SK-N-SH (cell line): ENCODE results near the gene ARL4A. TPM values are rescaled to one million over a fixed set of nuclear protein-coding genes. Genes with fewer than 3 reads are reported as not detected.

Experiments
- CTCF ChIA-PET: fragments of 300-600, 350-600 bp; formaldehyde crosslinking; extraction: SDS; loops from one replicate; lab custom pipeline; 2021; lab: Yijun Ruan, JAX
- POLR2A ChIA-PET: fragments of 350-600 bp; sonication (Branson Sonifier 250); formaldehyde crosslinking; extraction: SDS; loops from one replicate; lab custom pipeline; 2020; ENCODE audit warnings: antibody characterized with exemption, inconsistent platforms; lab: Yijun Ruan, JAX
- DNase-seq: peaks from one replicate; pipeline ENCODE4 v3.0.0; 2012
- H2AFZ ChIP-seq: fragments of 200-600 bp; sonication (generic); 2 replicates; pipeline ENCODE4 v1.8.1; 2016; ENCODE audit warnings: antibody characterized with exemption, mild to moderate bottlenecking, low read depth
- H3F3A ChIP-seq: fragments of 200-600 bp; sonication (generic); replicated peaks from 2 replicates; pipeline ENCODE3; 2016; ENCODE audit warnings: antibody characterized with exemption, mild to moderate bottlenecking; ENCODE audit not compliant: insufficient read depth
- H3K27ac ChIP-seq, 2 experiments: fragments of 200-500 bp in 1 of 2; fragments of 200-600 bp in 1 of 2; sonication (Bioruptor generic) in 1 of 2; sonication (generic), shearing (Covaris generic) in 1 of 2; 2 replicates each; pipeline versions ENCODE4 v1.5.1 to v1.6.1; 2014 to 2016; ENCODE audit warnings: low read depth in 2 of 2, inconsistent platforms in 1 of 2, low read length in 1 of 2, mild to moderate bottlenecking in 1 of 2, mixed read lengths in 1 of 2
- H3K27me3 ChIP-seq: fragments of 200-600 bp; sonication (generic), shearing (Covaris generic); 2 replicates; pipeline ENCODE4 v1.6.1; 2016; ENCODE audit warnings: mixed run types; ENCODE audit not compliant: insufficient read depth
- H3K36me3 ChIP-seq, 2 experiments: fragments of 200-500 bp in 1 of 2; fragments of 200-600 bp in 1 of 2; sonication (Bioruptor generic) in 1 of 2; sonication (generic) in 1 of 2; replicated peaks in 1 of 2; 2 replicates each; pipeline versions ENCODE3 to v1.5.1; 2014 to 2016; ENCODE audit warnings: low read length in 1 of 2, mild to moderate bottlenecking in 1 of 2; ENCODE audit not compliant: insufficient read depth in 2 of 2, control insufficient read depth in 1 of 2
- H3K4me1 ChIP-seq, 2 experiments: fragments of 200-500 bp in 1 of 2; fragments of 200-600 bp in 1 of 2; sonication (Bioruptor generic) in 1 of 2; sonication (generic), shearing (Covaris generic) in 1 of 2; 2 replicates each; pipeline versions ENCODE4 v1.5.1 to v1.6.1; 2014 to 2016; ENCODE audit warnings: low read depth in 1 of 2, low read length in 1 of 2, mixed run types in 1 of 2; ENCODE audit not compliant: insufficient read depth in 2 of 2, control insufficient read depth in 1 of 2
- H3K4me2 ChIP-seq: fragments of 200-600 bp; sonication (generic), shearing (Covaris generic); 2 replicates; pipeline ENCODE4 v1.6.1; 2017; ENCODE audit warnings: mixed run types
- H3K4me3 ChIP-seq, 2 experiments: fragments of 200-500 bp in 1 of 2; fragments of 200-600 bp in 1 of 2; sonication (Bioruptor generic) in 1 of 2; sonication (generic), shearing (Covaris generic) in 1 of 2; 2 replicates each; pipeline versions ENCODE4 v1.5.1 to v1.8.1; 2014 to 2016; ENCODE audit warnings: low read depth in 2 of 2, inconsistent platforms in 1 of 2, low read length in 1 of 2, mild to moderate bottlenecking in 1 of 2, mixed read lengths in 1 of 2, moderate library complexity in 1 of 2
- H3K79me2 ChIP-seq: fragments of 200-600 bp; sonication (generic); 2 replicates; pipeline ENCODE4 v1.8.1; 2017; ENCODE audit warnings: mild to moderate bottlenecking; ENCODE audit not compliant: insufficient read depth
- H3K9ac ChIP-seq: fragments of 200-600 bp; sonication (generic); 2 replicates; pipeline ENCODE4 v1.6.1; 2017; ENCODE audit warnings: mixed run types
- H3K9me2 ChIP-seq: fragments of 200-600 bp; sonication (generic); 2 replicates; pipeline ENCODE4 v1.6.1; 2017; ENCODE audit warnings: mixed run types
- H3K9me3 ChIP-seq: fragments of 200-600 bp; sonication (generic); 2 replicates; pipeline ENCODE4 v1.6.1; 2017; ENCODE audit warnings: mixed run types, mild to moderate bottlenecking, moderate library complexity
- H4K20me1 ChIP-seq: fragments of 200-600 bp; sonication (generic); 2 replicates; pipeline ENCODE4 v1.6.1; 2017; ENCODE audit warnings: mild to moderate bottlenecking, mixed run types; ENCODE audit not compliant: insufficient read depth
- CHD2 ChIP-seq: fragments of 150-350 bp; IDR thresholded peaks from 2 replicates; pipeline ENCODE4 v1.6.1; 2018; ENCODE audit warnings: low read length; ENCODE audit not compliant: partially characterized antibody
- ELF1 ChIP-seq: IDR thresholded peaks from 2 replicates; pipeline ENCODE4 v1.4.0; 2012
- EP300 ChIP-seq, 2 experiments: IDR thresholded peaks; 2 replicates each; pipeline versions ENCODE4 v1.4.0 to v1.6.1; 2012; ENCODE audit warnings: borderline replicate concordance in 1 of 2, low read depth in 1 of 2, low read length in 1 of 2
- EZH2phosphoT487 ChIP-seq: fragments of 200-600 bp; sonication (generic); IDR thresholded peaks from 2 replicates; pipeline ENCODE4 v1.6.1; 2017; ENCODE audit warnings: low read depth, mixed run types, mild to moderate bottlenecking, antibody characterized with exemption, moderate library complexity, borderline replicate concordance
- FOSL2 ChIP-seq: IDR thresholded peaks from 2 replicates; pipeline ENCODE4 v1.4.0; 2012; ENCODE audit warnings: low read depth, mild to moderate bottlenecking, moderate library complexity, borderline replicate concordance
- FOXJ3 ChIP-seq: sonication (generic); formaldehyde crosslinking; IDR thresholded peaks from 2 replicates; pipeline ENCODE4 v1.5.1; 2020; ENCODE audit warnings: mild to moderate bottlenecking, missing genetic modification reagents
- GABPA ChIP-seq: IDR thresholded peaks from 2 replicates; pipeline ENCODE4 v1.4.0; 2012; ENCODE audit warnings: low read depth, mild to moderate bottlenecking
- MEF2A ChIP-seq: IDR thresholded peaks from 2 replicates; pipeline ENCODE4 v1.4.0; 2012; ENCODE audit warnings: low read depth, borderline replicate concordance
- NFIC ChIP-seq: IDR thresholded peaks from 2 replicates; pipeline ENCODE4 v1.4.0; 2012; ENCODE audit warnings: borderline replicate concordance
- NRF1 ChIP-seq: IDR thresholded peaks from 2 replicates; pipeline ENCODE4 v1.6.1; 2012; ENCODE audit warnings: low read depth, mild to moderate bottlenecking, low read length
- POLR2AphosphoS5 ChIP-seq: IDR thresholded peaks from 2 replicates; pipeline ENCODE4 v1.6.1; 2012; ENCODE audit warnings: low read depth, low read length
- RAD21 ChIP-seq: IDR thresholded peaks from 2 replicates; pipeline ENCODE4 v1.6.1; 2012; ENCODE audit warnings: mild to moderate bottlenecking, low read length
- RCOR1 ChIP-seq: fragments of 150-350 bp; IDR thresholded peaks from 2 replicates; pipeline ENCODE4 v1.6.1; 2017; ENCODE audit warnings: antibody characterized with exemption, low read length
- RXRA ChIP-seq: IDR thresholded peaks from 2 replicates; pipeline ENCODE4 v1.4.0; 2012; ENCODE audit warnings: low read depth, mild to moderate bottlenecking, borderline replicate concordance
- SIN3A ChIP-seq: IDR thresholded peaks from 2 replicates; pipeline ENCODE4 v1.6.1; 2012; ENCODE audit warnings: low read depth, mild to moderate bottlenecking, low read length, moderate library complexity, borderline replicate concordance
- SMC3 ChIP-seq: IDR thresholded peaks from 2 replicates; pipeline ENCODE4 v1.6.1; 2012; ENCODE audit warnings: low read depth, low read length, improper control_type of control experiment
- TAF1 ChIP-seq: IDR thresholded peaks from 2 replicates; pipeline ENCODE4 v1.6.1; 2012; ENCODE audit warnings: low read depth, mild to moderate bottlenecking, low read length, moderate library complexity, borderline replicate concordance
- TCF12 ChIP-seq: IDR thresholded peaks from 2 replicates; pipeline ENCODE4 v1.4.0; 2012
- TEAD4 ChIP-seq: IDR thresholded peaks from 2 replicates; pipeline ENCODE4 v1.4.0; 2012; ENCODE audit warnings: mild to moderate bottlenecking, borderline replicate concordance; ENCODE audit not compliant: insufficient read depth
- YY1 ChIP-seq: IDR thresholded peaks from 2 replicates; pipeline ENCODE4 v1.4.0; 2012; ENCODE audit warnings: low read depth, mild to moderate bottlenecking
- WGBS: methylation state at CpG from one replicate; pipeline ENCODE4 v1.1.6; 2017; ENCODE audit warnings: low lambda C conversion rate; 5-methylcytosine and 5-hydroxymethylcytosine counted together
- polyA plus RNA-seq, 3 experiments: library from polyadenylated mRNA; depleted of rRNA; stranded (reverse); fragments of >200 nt; gene quantifications; 2 replicates each; pipeline ENCODE4 v1.2.3, GENCODE V29; 2012
- TF ChIP-seq, protein P1 (sequence below): fragments of 150-350 bp; IDR thresholded peaks from 2 replicates; pipeline ENCODE4 v1.6.1; 2016; ENCODE audit warnings: mild to moderate bottlenecking, low read depth, low read length
- TF ChIP-seq, protein P2 (sequence below): fragments of 200-600 bp; sonication (generic); IDR thresholded peaks from 2 replicates; pipeline ENCODE4 v1.6.1; 2017; ENCODE audit warnings: antibody characterized with exemption, mild to moderate bottlenecking, moderate library complexity
- TF ChIP-seq, protein P3 (sequence below): IDR thresholded peaks from 2 replicates; pipeline ENCODE4; 2012
- TF ChIP-seq, protein P4 (sequence below): IDR thresholded peaks from 2 replicates; pipeline ENCODE4 v1.4.0; 2012; ENCODE audit warnings: low read depth, borderline replicate concordance

ARL4A gene
- polyA plus RNA-seq, 1 of the 3 experiments (the other 2 are of a cell fraction): 5.5 TPM

DNA sequence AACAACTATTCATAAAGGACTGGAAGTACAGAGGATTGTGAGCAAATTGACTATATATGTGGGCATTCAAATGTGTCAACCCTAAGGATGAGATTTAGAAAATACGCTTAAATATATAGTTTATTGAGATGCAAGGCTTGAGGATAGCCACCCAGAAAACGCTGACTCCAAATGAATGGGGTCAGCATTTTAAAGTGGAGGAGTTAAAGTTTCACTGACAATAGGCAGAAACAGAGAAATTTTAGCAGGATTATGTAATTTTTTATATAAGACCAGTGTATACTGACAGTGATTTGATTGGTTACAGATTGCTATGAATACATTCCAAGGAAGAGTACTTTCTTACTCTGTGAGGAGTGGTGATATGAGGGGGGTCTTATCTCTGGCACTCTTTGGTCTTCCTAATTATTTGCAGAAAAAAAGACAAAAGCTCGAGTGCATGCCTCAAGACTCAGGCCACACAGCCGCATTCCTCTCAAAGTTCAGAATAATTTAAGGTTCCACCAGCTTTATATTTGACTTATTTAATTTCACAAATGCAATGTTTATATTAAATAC, 38.6 kb upstream of the ARL4A start:
- H3K4me2 ChIP-seq: no peak overlapping the region
- POLR2A ChIA-PET: no interaction called here
- no peak overlapping the region for H2AFZ ChIP-seq
- WGBS: 78% methylated on average over 4 of the region's 4 CpGs
- DNase-seq: no peak
- no peak overlapping the region for H3K4me3 ChIP-seq
- no peak overlapping the region for H3K9ac ChIP-seq
- H3K9me2 ChIP-seq: no peaks in the 10 kb centered on the region
- no peaks in the 10 kb centered on the region for H4K20me1 ChIP-seq
- peaks cover 3 to 11% of the 10 kb centered on the region in 2 experiments; a peak in 3 of 4 replicates for H3K4me1 ChIP-seq
- CTCF ChIA-PET: interaction anchor here (0.7 to 2.2 kb wide), 5 partner anchors 10 to 614 kb away, joined by 3 to 11 read pairs (median 4); no protein-coding TSS in a partner anchor
- H3K27me3 ChIP-seq: no peaks in the 10 kb centered on the region
- peaks cover 36% of the 10 kb centered on the region for H3F3A ChIP-seq
- H3K9me3 ChIP-seq: no peaks in the 10 kb centered on the region
- no peak overlapping the region for H3K27ac ChIP-seq
- H3K79me2 ChIP-seq: no peaks in the 10 kb centered on the region
- no peaks in the 10 kb centered on the region for H3K36me3 ChIP-seq
- TF ChIP-seq NRF1 (no peak), EP300 (IDR thresholded peaks at IDR 0.05; ENCODE audit: borderline replicate concordance in 1 of 2, low read depth in 1 of 2, low read length in 1 of 2) (peak in 1 of 2 experiments; percentile 29; a peak in 1 of 4 replicates), GABPA (no peak), MEF2A (no peak), TAF1 (no peak), POLR2AphosphoS5 (no peak), EZH2phosphoT487 (no peak), TCF12 (peak; percentile 73), RCOR1 (no peak), ELF1 (no peak), FOXJ3 (CRISPR knock-in tag) (no peak)
- TF ChIP-seq, protein P1, sequence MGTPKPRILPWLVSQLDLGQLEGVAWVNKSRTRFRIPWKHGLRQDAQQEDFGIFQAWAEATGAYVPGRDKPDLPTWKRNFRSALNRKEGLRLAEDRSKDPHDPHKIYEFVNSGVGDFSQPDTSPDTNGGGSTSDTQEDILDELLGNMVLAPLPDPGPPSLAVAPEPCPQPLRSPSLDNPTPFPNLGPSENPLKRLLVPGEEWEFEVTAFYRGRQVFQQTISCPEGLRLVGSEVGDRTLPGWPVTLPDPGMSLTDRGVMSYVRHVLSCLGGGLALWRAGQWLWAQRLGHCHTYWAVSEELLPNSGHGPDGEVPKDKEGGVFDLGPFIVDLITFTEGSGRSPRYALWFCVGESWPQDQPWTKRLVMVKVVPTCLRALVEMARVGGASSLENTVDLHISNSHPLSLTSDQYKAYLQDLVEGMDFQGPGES: no peak
- TF ChIP-seq, protein P2, sequence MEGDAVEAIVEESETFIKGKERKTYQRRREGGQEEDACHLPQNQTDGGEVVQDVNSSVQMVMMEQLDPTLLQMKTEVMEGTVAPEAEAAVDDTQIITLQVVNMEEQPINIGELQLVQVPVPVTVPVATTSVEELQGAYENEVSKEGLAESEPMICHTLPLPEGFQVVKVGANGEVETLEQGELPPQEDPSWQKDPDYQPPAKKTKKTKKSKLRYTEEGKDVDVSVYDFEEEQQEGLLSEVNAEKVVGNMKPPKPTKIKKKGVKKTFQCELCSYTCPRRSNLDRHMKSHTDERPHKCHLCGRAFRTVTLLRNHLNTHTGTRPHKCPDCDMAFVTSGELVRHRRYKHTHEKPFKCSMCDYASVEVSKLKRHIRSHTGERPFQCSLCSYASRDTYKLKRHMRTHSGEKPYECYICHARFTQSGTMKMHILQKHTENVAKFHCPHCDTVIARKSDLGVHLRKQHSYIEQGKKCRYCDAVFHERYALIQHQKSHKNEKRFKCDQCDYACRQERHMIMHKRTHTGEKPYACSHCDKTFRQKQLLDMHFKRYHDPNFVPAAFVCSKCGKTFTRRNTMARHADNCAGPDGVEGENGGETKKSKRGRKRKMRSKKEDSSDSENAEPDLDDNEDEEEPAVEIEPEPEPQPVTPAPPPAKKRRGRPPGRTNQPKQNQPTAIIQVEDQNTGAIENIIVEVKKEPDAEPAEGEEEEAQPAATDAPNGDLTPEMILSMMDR: no peak
- TF ChIP-seq, all 33 proteins: peak for 2

DNA sequence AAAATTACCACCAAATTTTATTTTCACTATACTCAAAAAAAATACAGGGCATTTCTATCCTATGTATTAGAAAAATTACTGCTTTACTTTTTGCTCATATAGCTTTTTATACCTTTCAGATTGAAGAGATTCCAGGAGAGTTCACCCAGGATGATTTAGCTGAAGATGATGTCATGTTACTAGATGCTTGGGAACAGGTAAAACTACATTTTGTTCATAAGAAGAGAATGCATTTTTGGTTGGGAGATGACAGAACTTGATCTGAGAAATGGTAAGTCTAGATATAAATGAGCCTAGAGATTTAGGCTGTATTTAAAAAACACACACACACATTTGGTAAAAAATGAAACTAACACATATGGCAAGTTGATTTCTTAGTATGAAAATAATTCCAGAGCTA, 38.1 kb upstream of the ARL4A start:
- H3F3A ChIP-seq: peaks cover 41% of the 10 kb centered on the region
- CTCF ChIA-PET: interaction anchor here (0.6 to 2.2 kb wide), 7 partner anchors 11 to 613 kb away, joined by 3 to 11 read pairs (median 4); no protein-coding TSS in a partner anchor
- H2AFZ ChIP-seq: no peak overlapping the region
- no peaks in the 10 kb centered on the region for H3K9me2 ChIP-seq
- no peaks in the 10 kb centered on the region for H3K27me3 ChIP-seq
- H3K36me3 ChIP-seq: no peaks in the 10 kb centered on the region
- no peaks in the 10 kb centered on the region for H4K20me1 ChIP-seq
- no peak overlapping the region for H3K9ac ChIP-seq
- no peak overlapping the region for H3K4me3 ChIP-seq
- no peaks in the 10 kb centered on the region for H3K79me2 ChIP-seq
- H3K4me2 ChIP-seq: no peak overlapping the region
- H3K27ac ChIP-seq: no peak overlapping the region
- POLR2A ChIA-PET: no interaction called here
- H3K4me1 ChIP-seq: peaks cover 3 to 16% of the 10 kb centered on the region in 2 experiments; a peak in 3 of 4 replicates
- no peaks in the 10 kb centered on the region for H3K9me3 ChIP-seq
- DNase-seq: no peak
- no peak for TF ChIP-seq SMC3
- TF ChIP-seq SIN3A: no peak
- no peak for TF ChIP-seq TCF12
- TF ChIP-seq CHD2: no peak
- no peak for TF ChIP-seq ELF1
- TF ChIP-seq YY1: no peak
- no peak for TF ChIP-seq MEF2A
- TF ChIP-seq POLR2AphosphoS5: no peak
- TF ChIP-seq, protein P3, sequence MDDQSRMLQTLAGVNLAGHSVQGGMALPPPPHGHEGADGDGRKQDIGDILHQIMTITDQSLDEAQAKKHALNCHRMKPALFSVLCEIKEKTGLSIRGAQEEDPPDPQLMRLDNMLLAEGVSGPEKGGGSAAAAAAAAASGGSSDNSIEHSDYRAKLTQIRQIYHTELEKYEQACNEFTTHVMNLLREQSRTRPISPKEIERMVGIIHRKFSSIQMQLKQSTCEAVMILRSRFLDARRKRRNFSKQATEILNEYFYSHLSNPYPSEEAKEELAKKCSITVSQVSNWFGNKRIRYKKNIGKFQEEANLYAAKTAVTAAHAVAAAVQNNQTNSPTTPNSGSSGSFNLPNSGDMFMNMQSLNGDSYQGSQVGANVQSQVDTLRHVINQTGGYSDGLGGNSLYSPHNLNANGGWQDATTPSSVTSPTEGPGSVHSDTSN: no peak
- TF ChIP-seq FOSL2: no peak
- TF ChIP-seq, protein P4, sequence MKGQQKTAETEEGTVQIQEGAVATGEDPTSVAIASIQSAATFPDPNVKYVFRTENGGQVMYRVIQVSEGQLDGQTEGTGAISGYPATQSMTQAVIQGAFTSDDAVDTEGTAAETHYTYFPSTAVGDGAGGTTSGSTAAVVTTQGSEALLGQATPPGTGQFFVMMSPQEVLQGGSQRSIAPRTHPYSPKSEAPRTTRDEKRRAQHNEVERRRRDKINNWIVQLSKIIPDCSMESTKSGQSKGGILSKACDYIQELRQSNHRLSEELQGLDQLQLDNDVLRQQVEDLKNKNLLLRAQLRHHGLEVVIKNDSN: no peak
- no peak for TF ChIP-seq RXRA
- no peak for TF ChIP-seq NFIC
- no peak for TF ChIP-seq RCOR1
- TF ChIP-seq RAD21: no peak
- no peak for TF ChIP-seq TEAD4
